Small intestine (tissue), 7 donors: ENCODE results near the gene TUBB1. TPM values are rescaled to one million over a fixed set of nuclear protein-coding genes. Genes with fewer than 3 reads are reported as not detected.
A peak's percentile ranks its signal among the peaks of the same experiment; 100 is the strongest.

Experiments used
- DNase-seq, 2 donors: peaks; one replicate each; pipeline versions ENCODE4 v3.0.0 to v3.0.0-alpha.2; 2013
- FAIRE-seq: peaks from 2 replicates; lab custom pipeline; 2012; peaks lifted over from hg19 to GRCh38; lab: Jason Lieb, UNC
- H3K27ac ChIP-seq, 3 donors: one replicate each; pipeline ENCODE4 v1.5.1; 2013; ENCODE audit warnings: low read length in 2 of 3, mild to moderate bottlenecking in 2 of 3, control low read depth in 1 of 3, inconsistent platforms in 1 of 3, low read depth in 1 of 3, moderate library complexity in 1 of 3
- H3K27me3 ChIP-seq, 3 donors: one replicate each; pipeline ENCODE4 v1.6.1; 2013; ENCODE audit warnings: low read length in 3 of 3, inconsistent platforms in 1 of 3; ENCODE audit not compliant: control insufficient read depth in 3 of 3, insufficient read depth in 3 of 3
- H3K36me3 ChIP-seq, 3 donors: one replicate each; pipeline ENCODE4 v1.6.1; 2013; ENCODE audit warnings: low read length in 3 of 3, inconsistent platforms in 1 of 3, low read depth in 1 of 3, mild to moderate bottlenecking in 1 of 3, moderate library complexity in 1 of 3; ENCODE audit not compliant: control insufficient read depth in 3 of 3, insufficient read depth in 2 of 3
- H3K4me1 ChIP-seq, 3 donors: one replicate each; pipeline ENCODE4 v1.6.1; 2013; ENCODE audit warnings: low read length in 2 of 3, inconsistent platforms in 1 of 3, low read depth in 1 of 3, mild to moderate bottlenecking in 1 of 3, moderate library complexity in 1 of 3; ENCODE audit not compliant: control insufficient read depth in 3 of 3, insufficient read depth in 2 of 3
- H3K4me3 ChIP-seq, 3 donors: one replicate each; pipeline ENCODE4 v1.5.1; 2013; ENCODE audit warnings: low read length in 3 of 3, control low read depth in 1 of 3, inconsistent platforms in 1 of 3, low read depth in 1 of 3, mild to moderate bottlenecking in 1 of 3, moderate library complexity in 1 of 3
- H3K9me3 ChIP-seq, 2 donors: one replicate each; pipeline ENCODE4 v1.6.1; 2013; ENCODE audit warnings: low read depth in 1 of 2, low read length in 1 of 2; ENCODE audit not compliant: control insufficient read depth in 2 of 2, insufficient read depth in 1 of 2
- WGBS, 3 donors: extraction: QIAGEN DNeasy Blood & Tissue Kit; methylation state at CpG; one replicate each; pipeline ENCODE4 v1.1.7; 2013; 5-methylcytosine and 5-hydroxymethylcytosine counted together
- polyA plus RNA-seq, 4 donors: library from polyadenylated mRNA; stranded (reverse) in 3 of 4; unstranded in 1 of 4; fragments of 200-250 nt in 3 of 4; fragments of 120-200 nt in 1 of 4; gene quantifications; one replicate each; pipeline versions ENCODE4 v1.2.1 to v1.2.3, GENCODE V29; 2013
- donor health status: healthy with polysubstance abuse.
- donor health status: control.
- donor health status: control.
- donor health status: Bipolar disorder and iron deficiency.
- donor health status: healthy.

Gene TUBB1
- polyA plus RNA-seq, 4 donors: 0.01 to 0.30 TPM; not detected in 2

DNA sequence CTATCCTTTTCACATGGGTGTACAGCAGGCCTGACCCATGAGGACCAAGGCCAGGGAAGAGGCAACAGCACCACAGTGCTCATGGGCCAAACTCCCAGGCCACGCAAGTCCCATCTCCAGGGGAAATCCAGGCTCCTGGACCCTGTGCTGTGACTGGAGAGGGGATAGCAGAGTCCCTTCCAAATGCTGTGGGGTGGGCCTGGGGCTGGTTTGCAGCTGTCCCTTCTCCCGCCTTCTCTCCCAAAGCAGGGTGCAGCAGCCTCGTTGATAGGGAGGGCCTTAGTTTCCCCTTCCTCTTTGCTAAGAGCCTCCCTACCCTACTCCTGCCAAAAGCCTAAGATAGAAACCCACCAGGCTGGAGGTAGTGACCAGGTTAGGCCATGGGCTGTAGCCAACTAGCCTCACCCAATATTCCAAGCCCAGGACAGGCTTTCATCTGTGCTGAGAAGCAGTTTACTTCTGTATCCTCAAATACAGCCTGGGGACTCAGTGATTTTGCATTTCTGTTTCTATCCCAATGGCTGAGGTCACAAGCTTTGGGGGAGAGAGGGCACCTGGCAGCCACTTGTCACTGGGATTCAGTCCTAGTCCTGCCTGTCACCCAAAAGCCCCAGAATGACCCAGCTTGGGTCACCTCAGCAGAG lies 13.6 kb upstream of the TUBB1 start:
- Histone ChIP-seq H3K36me3 (peaks cover 0 to 41% (median 2%) of the 10 kb centered on the region in 3 donors), H3K4me1 (peaks cover 2 to 20% (median 4%) of the 10 kb centered on the region in 3 donors), H3K27me3 (no peaks in the 10 kb centered on the region), H3K27ac (peak overlapping the region in 2 of 3 donors; percentile 87 to 98), H3K4me3 (peak overlapping the region; percentile 61 to 87 (median 67)), H3K9me3 (no peaks in the 10 kb centered on the region)
- WGBS, 3 donors: 54 to 65% (median 58%) methylated on average over 3 of the region's 3 CpGs
- DNase-seq (no peak), FAIRE-seq (no peak)

DNA sequence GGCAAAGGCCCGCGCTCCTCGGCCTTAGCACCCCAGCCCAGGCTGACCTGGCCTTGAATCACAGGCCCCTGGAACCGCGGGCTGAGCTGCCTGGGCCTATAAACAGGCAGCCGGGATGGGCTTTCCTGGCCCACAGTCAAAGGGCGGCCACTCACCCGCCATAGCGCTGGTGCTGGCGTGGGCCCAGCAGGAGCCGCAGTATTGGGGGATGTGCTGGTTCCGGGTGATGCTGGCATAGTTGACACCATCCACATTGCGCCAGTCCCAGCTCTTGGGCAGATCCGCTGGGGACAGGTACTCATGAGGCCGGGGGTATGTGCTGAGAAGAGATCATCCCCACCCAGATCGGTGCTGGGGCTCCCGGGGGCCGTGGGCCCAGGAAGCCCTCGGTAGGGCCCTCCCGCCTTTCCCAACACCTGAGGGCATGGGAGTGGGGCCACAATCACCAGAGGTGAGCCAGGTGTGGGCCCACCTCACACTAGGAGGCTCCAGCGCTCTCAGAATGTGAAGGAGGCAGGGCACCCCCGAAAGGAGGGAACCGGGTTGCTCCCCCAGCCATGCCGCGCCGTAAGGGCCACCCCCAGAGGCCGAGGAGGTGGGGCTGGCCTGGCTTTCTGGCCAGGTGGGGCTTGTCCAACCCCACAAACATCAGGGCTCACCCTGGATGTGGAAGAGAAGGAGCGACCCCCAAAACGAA lies 12.9 kb upstream of the TUBB1 start:
- no peaks in the 10 kb centered on the region for H3K9me3 ChIP-seq
- no peaks in the 10 kb centered on the region for H3K27me3 ChIP-seq
- DNase-seq: peak in 1 of 2 donors; percentile 42
- peaks cover 0 to 34% (median 2%) of the 10 kb centered on the region in 3 donors for H3K36me3 ChIP-seq
- peaks cover 2 to 20% (median 4%) of the 10 kb centered on the region in 3 donors for H3K4me1 ChIP-seq
- no peak for FAIRE-seq
- 10 to 28% (median 21%) methylated on average over 27 to 29 of the region's 29 CpGs for WGBS, 3 donors
- peak overlapping the region; percentile 61 to 87 (median 67) for H3K4me3 ChIP-seq
- peak overlapping the region; percentile 12 to 98 (median 87) for H3K27ac ChIP-seq

DNA sequence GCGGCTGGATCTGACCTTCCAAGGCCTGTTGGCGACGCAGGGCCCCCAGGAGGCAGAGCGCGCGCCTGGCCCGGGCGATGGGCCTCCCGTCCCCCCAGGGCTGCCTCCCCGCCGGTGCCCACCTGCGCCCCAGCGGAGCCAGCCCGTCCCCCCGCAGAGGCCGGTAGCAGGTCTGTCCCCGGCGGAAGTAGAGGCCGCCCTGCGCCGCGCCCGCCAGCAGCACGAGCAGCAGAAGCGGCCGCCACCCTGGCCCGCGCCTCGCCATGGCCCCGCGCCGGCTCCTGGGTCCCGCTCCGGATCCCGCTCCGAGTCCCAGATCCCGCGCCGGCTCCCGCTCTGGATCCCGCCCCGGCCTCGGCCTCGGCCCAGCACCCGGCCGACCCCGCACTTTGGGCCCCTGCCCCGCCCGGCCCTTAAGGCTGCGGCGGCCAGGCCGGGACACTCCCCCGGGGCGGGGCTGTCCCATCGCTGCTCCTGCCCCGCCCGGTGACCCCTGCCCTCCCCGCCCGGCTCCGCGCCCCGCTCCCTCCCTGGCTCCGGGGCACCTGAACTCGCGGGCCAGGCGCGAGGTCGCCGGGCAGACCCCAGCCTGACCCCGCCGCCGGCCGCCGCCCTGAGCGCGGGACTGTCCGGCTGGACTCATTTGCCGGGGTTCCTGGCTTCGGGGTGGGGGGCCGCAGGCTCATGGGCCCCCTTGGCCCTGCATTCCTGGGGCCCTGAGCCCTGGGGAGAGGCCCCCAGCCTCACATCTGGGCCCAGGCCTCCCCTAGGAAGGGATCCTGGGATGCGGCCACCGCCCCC lies 12.2 kb upstream of the TUBB1 start, which contains the start of gene CTSZ:
CTSZ (minus strand) TSS at position 391 of the 801 bp plus-strand sequence; CDS start at position 265, 126 bp downstream.
- Histone ChIP-seq H3K36me3 (peaks cover 0 to 27% (median 2%) of the 10 kb centered on the region in 3 donors), H3K4me3 (peak within 1 kb of the TSS; percentile 61 to 87 (median 67)), H3K9me3 (no peaks in the 10 kb centered on the region), H3K4me1 (peaks cover 4 to 20% (median 4%) of the 10 kb centered on the region in 3 donors), H3K27ac (peak within 1 kb of the TSS; percentile 12 to 98 (median 87)), H3K27me3 (no peaks in the 10 kb centered on the region)
- DNase-seq (peak; percentile 84 to 86), FAIRE-seq (no peak)
- 4 to 6% (median 4%) methylated on average over 45 to 82 of the region's 82 CpGs for WGBS, 3 donors

DNA sequence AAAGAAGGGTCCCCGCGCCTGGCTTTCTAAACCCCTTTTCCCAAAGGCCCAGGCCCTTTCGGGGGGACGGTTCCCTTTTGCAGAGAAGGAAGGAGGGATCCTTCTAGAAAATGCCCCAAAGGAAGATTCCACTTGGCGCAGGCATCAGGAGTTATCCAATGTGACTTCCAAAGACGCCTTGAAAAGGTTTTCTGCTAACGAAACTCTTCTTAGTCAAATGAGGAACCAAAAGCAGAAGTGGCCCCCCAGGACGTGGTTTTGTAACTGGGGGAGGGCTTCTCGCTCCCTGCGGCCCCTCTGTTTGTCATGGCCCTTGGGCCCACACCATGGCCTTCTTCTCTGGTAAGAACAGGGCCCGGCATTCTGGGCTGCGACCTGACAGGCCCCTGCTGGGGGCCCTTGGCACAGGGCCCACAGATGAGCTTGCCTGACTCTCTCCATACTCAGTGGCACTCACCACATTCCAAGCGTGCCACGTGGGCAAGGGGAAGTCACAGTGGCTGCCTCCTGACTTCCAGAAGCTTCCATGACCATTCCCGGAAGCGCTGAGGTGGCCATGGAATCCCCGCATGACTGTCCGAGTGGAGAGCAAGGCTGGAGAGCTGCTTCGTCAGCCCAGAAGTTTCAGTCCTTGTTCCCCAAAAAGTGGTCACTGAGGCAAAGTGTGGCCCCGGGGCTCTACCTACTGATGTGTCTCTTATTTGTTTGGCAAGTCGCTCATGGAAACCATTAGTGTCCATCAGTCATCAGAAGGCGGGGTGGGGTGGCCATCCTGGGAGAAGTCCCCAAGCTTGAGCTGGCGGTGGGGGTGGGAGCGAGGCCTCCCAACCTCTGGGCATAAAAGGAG lies 11.3 kb upstream of the TUBB1 start:
- H3K4me3 ChIP-seq: peak overlapping the region; percentile 15 to 87 (median 61)
- FAIRE-seq: no peak

DNA sequence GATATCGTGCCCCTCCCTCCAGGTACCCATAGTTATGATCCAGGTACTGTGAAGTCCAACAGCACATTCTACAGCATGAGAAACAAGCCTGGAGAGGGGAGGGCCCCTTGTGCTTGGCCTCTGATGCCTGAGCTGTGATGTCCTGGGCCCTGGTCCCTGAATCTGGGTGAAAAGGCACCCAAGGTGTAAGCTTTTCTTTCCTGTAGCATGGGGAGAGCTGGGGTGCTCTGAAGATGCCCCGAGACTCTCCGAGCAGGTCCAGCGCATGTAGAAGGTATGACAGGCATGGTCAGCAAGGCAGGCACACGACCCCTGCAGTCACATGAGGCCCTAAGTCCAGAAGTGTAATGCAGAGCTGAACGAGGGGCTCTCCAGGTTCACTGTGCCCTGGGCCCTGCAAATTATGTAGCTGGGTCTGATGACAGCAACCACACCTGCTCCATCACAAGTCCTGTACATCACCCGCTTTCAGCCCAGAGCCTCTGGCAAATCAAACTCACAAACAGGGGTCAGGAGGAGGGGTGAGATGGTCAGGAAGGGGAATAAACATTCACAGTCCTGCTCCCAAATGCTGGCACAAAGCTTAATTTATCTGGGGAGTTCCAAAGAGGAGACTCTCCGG lies 10.4 kb upstream of the TUBB1 start:
- WGBS, 3 donors: 85 to 91% (median 90%) methylated on average over 8 of the region's 8 CpGs
- Histone ChIP-seq H3K27ac (no peak overlapping the region), H3K9me3 (no peaks in the 10 kb centered on the region), H3K36me3 (peaks cover 0 to 9% (median 0%) of the 10 kb centered on the region in 3 donors), H3K4me3 (no peak overlapping the region), H3K4me1 (peaks cover 4 to 20% (median 4%) of the 10 kb centered on the region in 3 donors), H3K27me3 (no peaks in the 10 kb centered on the region)
- DNase-seq (no peak), FAIRE-seq (no peak)

More for the DNA sequence above, 11.3 kb upstream of the TUBB1 start:
- Histone ChIP-seq H3K4me1 (peaks cover 4 to 20% (median 4%) of the 10 kb centered on the region in 3 donors), H3K27me3 (no peaks in the 10 kb centered on the region), H3K27ac (peak overlapping the region in 2 of 3 donors; percentile 17 to 87), H3K9me3 (no peaks in the 10 kb centered on the region), H3K36me3 (peaks cover 0 to 19% (median 2%) of the 10 kb centered on the region in 3 donors)
- DNase-seq: peak in 1 of 2 donors; percentile 18
- WGBS, 3 donors: 80 to 91% (median 85%) methylated on average over 23 to 24 of the region's 24 CpGs

DNA sequence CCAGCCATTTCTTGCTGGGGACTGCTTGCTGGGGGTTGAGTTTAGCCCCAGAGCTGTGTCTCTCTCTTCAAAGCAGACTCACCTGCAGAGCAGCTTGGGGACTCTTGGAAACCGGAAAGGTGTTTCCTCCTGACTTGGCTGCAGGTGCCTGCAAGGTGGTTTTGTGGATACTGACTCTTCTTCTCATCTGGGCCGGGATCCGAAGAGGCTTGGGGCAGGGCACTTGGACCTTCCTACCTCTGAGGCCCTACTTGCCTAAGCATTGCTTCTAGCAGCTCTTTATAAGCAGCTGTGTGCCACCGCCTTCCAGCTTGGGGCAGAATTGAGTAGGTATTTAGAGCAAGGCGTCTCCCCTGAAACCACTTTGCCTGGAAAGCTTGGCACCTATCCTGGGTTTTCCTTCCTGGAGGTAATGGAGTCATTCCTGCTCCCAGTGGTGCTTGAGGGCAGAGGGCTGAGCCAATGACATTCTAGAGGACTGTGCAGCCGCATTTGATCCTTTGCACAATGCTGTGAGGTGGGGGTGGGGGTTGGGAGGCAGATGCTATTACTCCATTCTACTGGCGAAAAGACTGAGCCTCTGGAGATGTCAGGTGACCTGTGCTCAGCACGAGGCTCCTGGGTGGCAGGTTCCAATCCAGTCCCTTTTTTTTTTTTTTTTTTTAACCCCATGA lies 8.8 kb upstream of the TUBB1 start:
- DNase-seq (peak in 1 of 2 donors; percentile 61), FAIRE-seq (no peak)
- peaks cover 2 to 11% (median 4%) of the 10 kb centered on the region in 3 donors for H3K4me1 ChIP-seq
- H3K36me3 ChIP-seq: no peaks in the 10 kb centered on the region
- H3K27ac ChIP-seq: no peak overlapping the region
- no peaks in the 10 kb centered on the region for H3K27me3 ChIP-seq
- H3K9me3 ChIP-seq: no peaks in the 10 kb centered on the region
- WGBS, 3 donors: 19 to 58% (median 52%) methylated on average over 8 of the region's 8 CpGs
- H3K4me3 ChIP-seq: no peak overlapping the region
